ENCODE results near the gene CLBA1.
"Not testable (repeated sequence)": the region's sequence is repeated elsewhere in the genome, so short reads cannot be mapped to it uniquely, and the experiment has no call there.

CLBA1 gene

GRCh38 chr14:105030836-105031396 is 45.3 kb downstream of the CLBA1 start:
- DNase-seq (ENCODE audit: extremely low spot score) = no peak
- ChIA-PET CTCF (interaction anchor here (0.6 to 1.0 kb wide), 2 partner anchors 16 to 135 kb away, joined by 3 to 4 read pairs; no protein-coding TSS in a partner anchor), POLR2A (interaction anchor here (6.9 kb wide), 1 partner anchor 11 kb away, joined by 57 read pairs; the partner anchor contains the start of gene CDCA4)
- no peak for TF ChIP-seq PKNOX1 (IDR thresholded peaks at IDR 0.05)
- TF ChIP-seq NFRKB (IDR thresholded peaks at IDR 0.05) = no peak
- TF ChIP-seq HDGF (IDR thresholded peaks at IDR 0.05; ENCODE audit: borderline replicate concordance) = no peak
- TF ChIP-seq L3MBTL2 (conservative IDR thresholded peaks at IDR 0.05) = no peak
- TF ChIP-seq FOXA1 (IDR thresholded peaks at IDR 0.05) = no peak

GRCh38 chr14:105032451-105032901 is 46.9 kb downstream of the CLBA1 start:
- DNase-seq (ENCODE audit: extremely low spot score) = not testable (repeated sequence)
- POLR2A ChIA-PET = interaction anchor here (6.9 kb wide), 1 partner anchor 12 kb away, joined by 57 read pairs; the partner anchor contains the start of gene CDCA4
- CTCF ChIA-PET = interaction anchor here (1.4 kb wide), 1 partner anchor 13 kb away, joined by 4 read pairs; no protein-coding TSS in a partner anchor

- not testable (repeated sequence) for DNase-seq (ENCODE audit: extremely low spot score)
- ChIA-PET POLR2A (interaction anchor here (0.8 to 6.9 kb wide), 3 partner anchors 10 to 99 kb away, joined by 3 to 57 read pairs (median 3); partner anchors contain the start of gene CDCA4), CTCF (interaction anchor here (0.6 to 1.4 kb wide), 2 partner anchors 12 to 263 kb away, joined by 3 to 4 read pairs; no protein-coding TSS in a partner anchor)
These were observed 47.9 kb downstream of the CLBA1 start for GRCh38 chr14:105033412-105033900.

GRCh38 chr14:105034315-105035039 is 48.9 kb downstream of the CLBA1 start:
- CTCF ChIA-PET = no interaction called here

GRCh38 chr14:105035616-105036015 is 50.0 kb downstream of the CLBA1 start:
- ChIA-PET CTCF (interaction anchor here (0.6 kb wide), 1 partner anchor 116 kb away, joined by 3 read pairs; no protein-coding TSS in a partner anchor), POLR2A (interaction anchor here (1.2 to 6.9 kb wide), 2 partner anchors 15 to 62 kb away, joined by 3 to 57 read pairs; partner anchors contain the start of gene CDCA4)
- not testable (repeated sequence) for DNase-seq (ENCODE audit: extremely low spot score)

More at GRCh38 chr14:105034315-105035039, 48.9 kb downstream of the CLBA1 start:
- TF ChIP-seq ELF4 (IDR thresholded peaks at IDR 0.05) (no peak), FOXA1 (IDR thresholded peaks at IDR 0.05) (no peak), SP1 (IDR thresholded peaks at IDR 0.05) (no peak), FOXK2 (IDR thresholded peaks at IDR 0.05) (no peak), FOXM1 (IDR thresholded peaks at IDR 0.05; ENCODE audit: borderline replicate concordance) (no peak), NFRKB (IDR thresholded peaks at IDR 0.05) (no peak)
- DNase-seq (ENCODE audit: extremely low spot score) = no peak
- POLR2A ChIA-PET = interaction anchor here (0.5 to 6.9 kb wide), 4 partner anchors 9 to 255 kb away, joined by 3 to 57 read pairs (median 3); partner anchors contain the start of gene CDCA4

GRCh38 chr14:105039458-105040205 is 54.0 kb downstream of the CLBA1 start:
- ChIA-PET CTCF (no interaction called here), POLR2A (interaction anchor here (1.1 kb wide), 1 partner anchor 19 kb away, joined by 8 read pairs; the partner anchor contains the start of gene CDCA4)
- TF ChIP-seq ELF4 (IDR thresholded peaks at IDR 0.05) (no peak), ARNT (IDR thresholded peaks at IDR 0.05) (no peak), FOXA1 (IDR thresholded peaks at IDR 0.05) (no peak), PKNOX1 (IDR thresholded peaks at IDR 0.05) (peak; percentile 60; the same call in 1 of the 2 replicates), TARDBP (IDR thresholded peaks at IDR 0.05) (no peak)
- no peak for DNase-seq (ENCODE audit: extremely low spot score)

GRCh38 chr14:105041841-105042765 is 56.5 kb downstream of the CLBA1 start:
- ChIA-PET POLR2A (interaction anchor here (0.8 to 2.3 kb wide), 2 partner anchors 21 to 57 kb away, joined by 3 to 12 read pairs; partner anchors contain the start of genes CDCA4 and CLBA1), CTCF (no interaction called here)
- no peak for TF ChIP-seq ARNT (IDR thresholded peaks at IDR 0.05)
- no peak for TF ChIP-seq SUZ12 (IDR thresholded peaks at IDR 0.05)
- TF ChIP-seq PKNOX1 (IDR thresholded peaks at IDR 0.05) = no peak
- TF ChIP-seq LEF1 (IDR thresholded peaks at IDR 0.05; ENCODE audit: borderline replicate concordance) = no peak
- no peak for TF ChIP-seq ZNF384 (IDR thresholded peaks at IDR 0.05)
- no peak for TF ChIP-seq SP1 (IDR thresholded peaks at IDR 0.05)
- no peak for TF ChIP-seq CTBP1 (IDR thresholded peaks at IDR 0.05; ENCODE audit: borderline replicate concordance)
- no peak for DNase-seq (ENCODE audit: extremely low spot score)
